HepG2 (cell line): ENCODE data around the gene LMCD1. TPM values are rescaled to one million over a fixed set of nuclear protein-coding genes. Genes with fewer than 3 reads are reported as not detected.

Source experiments
- ATAC-seq: fragments of 200-7000 bp; cut with Tn5 transposase; 3 replicates; pipeline ENCODE4 v1.9.1; 2020; ENCODE audit warnings: mild to moderate bottlenecking, moderate library complexity
- BruUV-seq: library from RNA; stranded (reverse); fragments of 400-500 nt; replicated peaks from 2 replicates; lab custom pipeline; 2021; lab: Mats Ljungman, UMichigan
- CTCF ChIA-PET: fragments of 300-600 bp; formaldehyde crosslinking; extraction: SDS; loops from one replicate; lab custom pipeline; 2021; ENCODE audit warnings: low total read pairs, inconsistent platforms, low intra/inter-chr PET ratio; lab: Yijun Ruan, JAX
- POLR2A ChIA-PET: fragments of 350-600 bp; sonication (Branson Sonifier 250); formaldehyde crosslinking; loops from one replicate; lab custom pipeline; 2020; ENCODE audit warnings: antibody characterized with exemption, inconsistent platforms; lab: Yijun Ruan, JAX
- DNase-seq: peaks from one replicate; pipeline ENCODE4 v3.0.0-alpha.2; 2015; ENCODE audit warnings: low spot score
- FAIRE-seq: peaks from 3 replicates; lab custom pipeline; 2011; peaks lifted over from hg19 to GRCh38; lab: Jason Lieb, UNC
- H2AFZ ChIP-seq: one replicate; pipeline ENCODE4 v1.6.1; 2011; ENCODE audit warnings: low read length, inconsistent platforms
- H3K27ac ChIP-seq: fragments of 300-600 bp; 3 replicates; pipeline ENCODE4 v1.8.0; 2011; ENCODE audit warnings: mixed run types, mild to moderate bottlenecking, mixed read lengths, low read length, inconsistent platforms; ENCODE audit not compliant: insufficient read depth; ENCODE audit errors: extremely low read length
- H3K27me3 ChIP-seq, 2 experiments: fragments of 200-600 bp in 1 of 2; 2 replicates in 1 of 2; 3 replicates in 1 of 2; pipeline versions ENCODE4 v1.6.0 to v1.8.0; 2011; ENCODE audit warnings: low read length in 2 of 2, mild to moderate bottlenecking in 2 of 2, moderate library complexity in 2 of 2, inconsistent platforms in 1 of 2; ENCODE audit not compliant: insufficient read depth in 2 of 2, control insufficient read depth in 1 of 2
- H3K36me3 ChIP-seq, 2 experiments: fragments of 200-600 bp in 1 of 2; replicated peaks in 1 of 2; 2 replicates in 1 of 2; 3 replicates in 1 of 2; pipeline versions ENCODE4 v1.5.1 to v1.8.0; 2011; ENCODE audit warnings: low read length in 2 of 2, inconsistent platforms in 1 of 2; ENCODE audit not compliant: insufficient read depth in 2 of 2, control insufficient read depth in 1 of 2
- H3K4me1 ChIP-seq: 2 replicates; pipeline ENCODE4 v1.5.1; 2012; ENCODE audit warnings: low read length, inconsistent platforms; ENCODE audit not compliant: insufficient read depth
- H3K4me2 ChIP-seq: 2 replicates; pipeline ENCODE4 v1.6.0; 2011; ENCODE audit warnings: low read depth, low read length, inconsistent platforms
- H3K4me3 ChIP-seq, 3 experiments: fragments of 200-600 bp in 1 of 3; sonication (generic), shearing (Covaris generic) in 1 of 3; replicated peaks in 1 of 3; 2 replicates each; pipeline ENCODE4 v1.5.1; 2011 to 2016; ENCODE audit warnings: low read length in 3 of 3, inconsistent platforms in 2 of 3, low read depth in 2 of 3, mild to moderate bottlenecking in 2 of 3, control low read depth in 1 of 3, mixed read lengths in 1 of 3; ENCODE audit not compliant: insufficient read depth in 1 of 3
- H3K79me2 ChIP-seq: one replicate; pipeline ENCODE4 v1.6.1; 2011; ENCODE audit warnings: low read length, inconsistent platforms; ENCODE audit not compliant: insufficient read depth
- H3K9ac ChIP-seq: 2 replicates; pipeline ENCODE4 v1.6.0; 2011; ENCODE audit warnings: mild to moderate bottlenecking, low read depth, low read length, inconsistent platforms; ENCODE audit not compliant: insufficient read depth
- H3K9me3 ChIP-seq: 2 replicates; pipeline ENCODE4 v1.5.1; 2012; ENCODE audit warnings: mild to moderate bottlenecking, low read length
- H4K20me1 ChIP-seq: 2 replicates; pipeline ENCODE4 v1.6.0; 2011; ENCODE audit warnings: inconsistent platforms, mild to moderate bottlenecking, low read length, moderate library complexity; ENCODE audit not compliant: insufficient read depth
- AHDC1 ChIP-seq: sonication (generic); formaldehyde crosslinking; IDR thresholded peaks from 2 replicates; pipeline ENCODE4 v1.5.1; 2020; ENCODE audit warnings: mild to moderate bottlenecking, missing genetic modification reagents, borderline replicate concordance
- ISL2 ChIP-seq: sonication (generic); formaldehyde crosslinking; IDR thresholded peaks from 2 replicates; pipeline ENCODE4 v1.5.0; 2020; ENCODE audit warnings: missing genetic modification reagents
- KAT8 ChIP-seq: IDR thresholded peaks from 2 replicates; pipeline ENCODE4 v1.6.1; 2016; ENCODE audit warnings: missing genetic modification reagents, missing compliant biosample characterization
- KDM1A ChIP-seq: IDR thresholded peaks from 2 replicates; pipeline ENCODE4 v1.6.1; 2016; ENCODE audit warnings: missing compliant biosample characterization
- MAFF ChIP-seq: IDR thresholded peaks from 2 replicates; pipeline ENCODE4 v1.6.1; 2011; ENCODE audit warnings: low read depth, low read length, improper control_type of control experiment
- MAFK ChIP-seq, 2 experiments: IDR thresholded peaks in 1 of 2; conservative IDR thresholded peaks in 1 of 2; 2 replicates each; pipeline ENCODE4 v1.6.1; 2011; ENCODE audit warnings: improper control_type of control experiment in 2 of 2, low read length in 2 of 2
- SMAD3 ChIP-seq: sonication (generic); formaldehyde crosslinking; IDR thresholded peaks from 2 replicates; pipeline ENCODE4 v1.4.0; 2020; ENCODE audit warnings: missing genetic modification reagents
- SRSF1 ChIP-seq: fragments of 200-400 bp; formaldehyde crosslinking; optimal IDR thresholded peaks from 2 replicates; pipeline ENCODE3; 2017; ENCODE audit warnings: mild to moderate bottlenecking, low read depth, low read length, moderate library complexity
- ZNF572 ChIP-seq: sonication (generic); formaldehyde crosslinking; IDR thresholded peaks from 2 replicates; pipeline ENCODE4 v1.5.1; 2020; ENCODE audit warnings: mild to moderate bottlenecking, missing genetic modification reagents
- ZNF629 ChIP-seq: sonication (generic); formaldehyde crosslinking; conservative IDR thresholded peaks from 2 replicates; pipeline ENCODE4 v1.5.0; 2020; ENCODE audit warnings: missing genetic modification reagents
- ZNF775 ChIP-seq: sonication (generic); formaldehyde crosslinking; IDR thresholded peaks from 2 replicates; pipeline ENCODE4 v1.4.0; 2020; ENCODE audit warnings: missing genetic modification reagents, mild to moderate bottlenecking, moderate library complexity, borderline replicate concordance
- ZNF780A ChIP-seq: sonication (generic); formaldehyde crosslinking; IDR thresholded peaks from 2 replicates; pipeline ENCODE4 v1.8.0; 2022; ENCODE audit warnings: mild to moderate bottlenecking, missing genetic modification reagents, moderate library complexity
- WGBS: methylation state at CpG from one replicate; pipeline ENCODE4 v1.1.6; 2017; ENCODE audit warnings: low lambda C conversion rate; 5-methylcytosine and 5-hydroxymethylcytosine counted together
- in situ Hi-C: cut with HindIII; loops from 2 replicates; pipeline ENCODE4 v1.10.0; 2017; ENCODE audit warnings: low pct_unique_long_range_greater_than_20kb; ENCODE audit not compliant: extremely low pct_ligation_motif_present
- intact Hi-C: fragments of 100-400 bp; cut with micrococcal nuclease; formaldehyde crosslinking; loops from one replicate; pipeline ENCODE4 v1.10.0; 2022; ENCODE audit not compliant: unreplicated experiment
- polyA plus RNA-seq, 8 experiments: library from polyadenylated mRNA; depleted of rRNA in 3 of 8; stranded (reverse) in 7 of 8; unstranded in 1 of 8; fragments of >200 nt; fragmentation: Illumina TruSeq in 4 of 8; extraction: Trizol in 4 of 8; gene quantifications; 2 replicates each; pipeline versions ENCODE4 v1.2.1 to v1.2.3, GENCODE V29; 2011 to 2016; ENCODE audit warnings: low read depth in 4 of 8, missing spikeins in 1 of 8, mixed read lengths in 1 of 8; ENCODE audit not compliant: insufficient read depth in 1 of 8
- total RNA-seq, 5 experiments: library from RNA; depleted of rRNA; stranded (reverse); fragments of >200 nt; fragmentation: Illumina TruSeq; extraction: Trizol; gene quantifications; 2 replicates each; pipeline ENCODE4 v1.2.3, GENCODE V29; 2016; ENCODE audit warnings: low read depth in 1 of 5
- TF ChIP-seq, protein P1 (sequence below): IDR thresholded peaks from 2 replicates; pipeline ENCODE4 v1.6.1; 2012; ENCODE audit warnings: low read depth, low read length, improper control_type of control experiment

LMCD1 gene
- total and polyA plus RNA-seq, 2 of the 13 experiments (the other 11 are each of a cell fraction or from before 2014, with no cell fraction given) = 6.2 to 7.1 TPM

- 20% methylated on average over 3 of the region's 3 CpGs for WGBS
- CTCF ChIA-PET = no interaction called here
These were observed 103.4 kb downstream of the LMCD1 start for GRCh38 chr3:8604988-8605387.

GRCh38 chr3:8606701-8607231, 105.1 kb downstream of the LMCD1 start:
- Histone ChIP-seq H3K4me1 (peaks cover 5% of the 10 kb centered on the region; the same call in 1 of the 2 replicates), H3K27ac (no peak overlapping the region), H2AFZ (no peak overlapping the region), H3K4me2 (no peak overlapping the region), H4K20me1 (no peaks in the 10 kb centered on the region), H3K4me3 (no peak overlapping the region), H3K9me3 (no peaks in the 10 kb centered on the region), H3K36me3 (no peaks in the 10 kb centered on the region), H3K79me2 (no peaks in the 10 kb centered on the region), H3K9ac (no peak overlapping the region), H3K27me3 (no peaks in the 10 kb centered on the region)
- ChIA-PET CTCF (interaction anchor here (1.9 kb wide), 1 partner anchor 165 kb away, joined by 18 read pairs; no protein-coding TSS in a partner anchor), POLR2A (no interaction called here)
- no TSS peak for BruUV-seq
- in situ Hi-C loops (loop anchor here (10.0 kb wide), 1 partner anchor 282 kb away; no protein-coding TSS in a partner anchor), intact Hi-C loops (loop anchor here (1.0 to 10.0 kb wide), 2 partner anchors 102 to 164 kb away; partner anchors contain the start of gene LMCD1)
- DNase-seq (no peak), ATAC-seq (no peak), FAIRE-seq (no peak)
- 38% methylated on average over 5 of the region's 7 CpGs for WGBS
- no peak for TF ChIP-seq ZNF572 (CRISPR knock-in tag)
- TF ChIP-seq AHDC1 = no peak
- TF ChIP-seq ZNF775 (CRISPR knock-in tag) = no peak
- TF ChIP-seq SRSF1 = no peak
- TF ChIP-seq KDM1A = no peak
- TF ChIP-seq ZNF780A (CRISPR knock-in tag) = no peak
- TF ChIP-seq KAT8 (CRISPR knock-in tag) = no peak
- no peak for TF ChIP-seq SMAD3
- TF ChIP-seq, protein P1, sequence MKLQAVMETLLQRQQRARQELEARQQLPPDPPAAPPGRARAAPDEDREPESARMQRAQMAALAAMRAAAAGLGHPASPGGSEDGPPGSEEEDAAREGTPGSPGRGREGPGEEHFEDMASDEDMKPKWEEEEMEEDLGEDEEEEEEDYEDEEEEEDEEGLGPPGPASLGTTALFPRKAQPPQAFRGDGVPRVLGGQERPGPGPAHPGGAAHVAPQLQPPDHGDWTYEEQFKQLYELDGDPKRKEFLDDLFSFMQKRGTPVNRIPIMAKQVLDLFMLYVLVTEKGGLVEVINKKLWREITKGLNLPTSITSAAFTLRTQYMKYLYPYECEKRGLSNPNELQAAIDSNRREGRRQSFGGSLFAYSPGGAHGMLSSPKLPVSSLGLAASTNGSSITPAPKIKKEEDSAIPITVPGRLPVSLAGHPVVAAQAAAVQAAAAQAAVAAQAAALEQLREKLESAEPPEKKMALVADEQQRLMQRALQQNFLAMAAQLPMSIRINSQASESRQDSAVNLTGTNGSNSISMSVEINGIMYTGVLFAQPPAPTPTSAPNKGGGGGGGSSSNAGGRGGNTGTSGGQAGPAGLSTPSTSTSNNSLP = no peak

More at GRCh38 chr3:8604988-8605387, 103.4 kb downstream of the LMCD1 start:
- no peak for DNase-seq
- no peaks in the 10 kb centered on the region for H3K36me3 ChIP-seq
- no peaks in the 10 kb centered on the region for H3K79me2 ChIP-seq
- TF ChIP-seq MAFK (conservative IDR thresholded peaks at IDR 0.05 in 1 of 2, IDR thresholded peaks at IDR 0.05 in 1 of 2; ENCODE audit: low read length in 2 of 2) (peak; percentile 55 to 70), MAFF (peak; percentile 57; the same call in 1 of the 2 replicates), ISL2 (CRISPR knock-in tag) (no peak), ZNF629 (CRISPR knock-in tag) (peak; percentile 69; the same call in 1 of the 2 replicates)
- no peak overlapping the region for H2AFZ ChIP-seq
- BruUV-seq = no TSS peak
- no peak overlapping the region for H3K27ac ChIP-seq
- H3K9ac ChIP-seq = no peak overlapping the region
- no peaks in the 10 kb centered on the region for H3K9me3 ChIP-seq
- POLR2A ChIA-PET = no interaction called here
- in situ Hi-C loops (loop anchor here (10.0 kb wide), 1 partner anchor 280 kb away; no protein-coding TSS in a partner anchor), intact Hi-C loops (loop anchor here (10.0 kb wide), 1 partner anchor 100 kb away; the partner anchor contains the start of gene LMCD1)
- no peak for ATAC-seq
- FAIRE-seq = no peak
- H3K4me3 ChIP-seq = no peak overlapping the region
- no peak overlapping the region for H3K4me2 ChIP-seq
- H4K20me1 ChIP-seq = no peaks in the 10 kb centered on the region
- H3K27me3 ChIP-seq = no peaks in the 10 kb centered on the region
- peaks cover 14% of the 10 kb centered on the region; the same call in 1 of the 2 replicates for H3K4me1 ChIP-seq
